OCI-LY7 (cell line): ENCODE data around the gene LEPR.

ENCODE experiments used
- CTCF ChIP-seq: fragments of 200-600 bp; sonication (generic); conservative IDR thresholded peaks from 2 replicates; pipeline ENCODE4 v1.5.1; 2014; ENCODE audit warnings: mild to moderate bottlenecking, antibody characterized with exemption, low read length, moderate library complexity, mixed read lengths
- EZH2phosphoT487 ChIP-seq: fragments of 200-600 bp; sonication (generic); IDR thresholded peaks from 2 replicates; pipeline ENCODE4 v1.6.1; 2018; ENCODE audit warnings: low read depth, borderline replicate concordance, mild to moderate bottlenecking, mixed run types, antibody characterized with exemption, low read length, moderate library complexity, mixed read lengths

- TF ChIP-seq CTCF (no peak), EZH2phosphoT487 (no peak)
Measured at GRCh38 chr1:65392497-65392896, 28.0 kb upstream of the LEPR start.
